Stimulated activated CD4-positive, alpha-beta T cell treated with anti-CD3 and anti-CD28 coated beads, Interleukin-4, amount 100 ng/mL, for 1 hour (primary cell): ENCODE results near the gene TMEM184C.

Source experiments
- DNase-seq: peaks from one replicate; pipeline ENCODE4 v3.0.0-alpha.2; 2020

Gene TMEM184C

DNA sequence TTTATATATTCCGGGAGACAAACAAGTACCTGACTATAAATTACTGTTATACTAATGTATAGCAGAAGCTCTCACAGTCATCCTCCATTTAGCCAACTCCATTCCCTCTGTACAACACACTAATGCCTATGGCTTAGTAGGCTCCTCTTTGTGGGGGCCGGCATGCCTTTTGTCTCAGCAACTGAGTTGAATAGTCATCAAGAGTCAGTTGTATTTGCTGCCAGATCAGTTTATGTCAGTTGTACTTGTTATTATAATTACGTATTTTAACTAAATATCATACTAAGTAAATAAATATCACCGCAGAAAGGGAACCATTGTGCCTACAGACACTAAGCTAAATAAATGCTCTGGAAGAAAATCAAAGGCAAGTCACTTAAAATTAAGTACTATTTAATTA is 56.9 kb downstream of the TMEM184C start:
- no peak for DNase-seq

DNA sequence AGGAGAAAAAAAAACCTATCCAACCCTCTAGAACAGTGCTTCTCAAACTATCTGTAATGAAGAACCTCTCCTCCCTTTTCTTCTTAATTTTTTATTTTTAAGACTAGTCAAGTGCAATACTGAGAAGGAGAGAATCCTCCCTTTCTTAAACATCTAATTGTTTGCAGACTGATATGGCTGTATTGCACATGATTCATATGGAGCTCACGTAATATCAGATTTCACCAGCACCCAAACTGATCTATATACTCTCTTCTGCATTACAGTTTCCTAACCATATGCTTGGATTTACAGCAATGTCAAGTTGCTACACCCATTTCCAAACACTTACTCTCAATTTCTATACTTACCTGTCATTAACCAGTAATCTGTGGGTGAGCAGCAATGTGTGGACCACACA is 57.3 kb downstream of the TMEM184C start:
- no peak for DNase-seq

DNA sequence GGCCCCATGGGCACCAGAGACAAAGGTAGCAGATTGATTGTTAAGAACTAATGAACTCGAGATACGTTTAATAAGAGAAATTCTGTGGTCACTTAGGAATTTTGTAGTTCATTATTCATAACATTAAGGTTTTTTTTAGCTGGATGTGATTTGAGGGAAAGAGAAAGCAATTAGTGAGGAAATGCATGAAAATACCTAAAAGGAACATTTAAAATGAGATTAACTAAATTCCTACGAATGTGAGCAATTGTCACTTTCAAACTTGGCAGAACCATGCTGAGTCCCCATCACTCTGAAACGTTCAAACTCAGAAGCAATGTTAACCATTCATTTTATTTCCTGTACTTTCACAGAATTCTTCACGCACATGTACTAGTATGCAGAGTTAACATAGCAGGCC is 60.9 kb downstream of the TMEM184C start:
- no peak for DNase-seq

DNA sequence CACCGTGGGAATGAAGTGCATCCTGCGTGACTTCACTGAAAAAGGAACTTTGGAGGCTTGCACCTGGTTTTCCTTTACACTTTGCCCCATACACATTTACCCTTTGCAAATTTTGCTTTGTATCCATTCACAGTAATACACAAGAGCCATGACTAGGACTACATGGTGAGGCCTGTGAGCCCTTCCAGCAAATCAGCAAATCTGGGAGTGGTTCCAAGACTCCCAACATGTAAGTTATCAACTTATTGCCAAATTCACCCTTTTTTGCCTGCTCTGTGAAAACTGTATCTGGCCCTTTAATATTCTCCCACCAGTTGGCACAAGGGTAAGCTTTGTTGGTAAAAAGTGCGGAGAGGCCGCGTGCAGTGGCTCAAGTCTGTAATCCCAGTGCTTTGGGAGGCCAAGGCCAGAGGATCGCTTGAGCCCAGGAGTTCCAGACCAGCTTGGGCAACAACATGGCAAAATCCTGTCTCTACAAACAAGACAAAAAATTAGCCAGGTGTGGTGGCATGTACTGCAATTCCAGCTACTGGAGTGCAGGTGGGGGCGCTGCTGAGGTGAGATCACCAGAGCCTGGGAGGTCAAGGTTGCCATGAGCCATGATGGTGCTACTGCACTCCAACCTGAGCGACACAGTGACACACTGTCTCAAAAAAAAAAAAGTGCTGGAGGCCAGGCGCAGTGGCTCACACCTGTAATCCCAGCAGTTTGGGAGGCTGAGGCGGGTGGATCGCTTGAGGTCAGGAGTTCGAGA is 61.8 kb downstream of the TMEM184C start:
- peak; percentile 5 for DNase-seq

DNA sequence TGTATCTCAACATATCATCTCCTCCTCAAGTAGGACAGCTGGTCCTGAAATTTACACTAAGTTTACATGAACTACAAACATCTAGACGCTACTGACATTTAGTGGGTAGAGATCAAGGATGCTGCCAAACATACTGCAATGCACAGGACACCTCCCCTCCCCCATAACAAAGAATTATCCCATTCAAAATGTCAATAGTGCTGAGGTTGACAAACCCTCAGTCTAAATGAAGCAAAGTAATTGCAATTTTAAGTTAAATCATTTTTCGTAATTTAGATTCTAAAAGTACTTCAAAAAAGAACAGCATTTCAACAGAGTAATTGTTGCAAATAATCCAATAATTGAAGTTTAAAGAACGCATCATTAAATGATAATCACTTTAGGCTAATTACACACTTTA is 65.6 kb downstream of the TMEM184C start:
- no peak for DNase-seq

DNA sequence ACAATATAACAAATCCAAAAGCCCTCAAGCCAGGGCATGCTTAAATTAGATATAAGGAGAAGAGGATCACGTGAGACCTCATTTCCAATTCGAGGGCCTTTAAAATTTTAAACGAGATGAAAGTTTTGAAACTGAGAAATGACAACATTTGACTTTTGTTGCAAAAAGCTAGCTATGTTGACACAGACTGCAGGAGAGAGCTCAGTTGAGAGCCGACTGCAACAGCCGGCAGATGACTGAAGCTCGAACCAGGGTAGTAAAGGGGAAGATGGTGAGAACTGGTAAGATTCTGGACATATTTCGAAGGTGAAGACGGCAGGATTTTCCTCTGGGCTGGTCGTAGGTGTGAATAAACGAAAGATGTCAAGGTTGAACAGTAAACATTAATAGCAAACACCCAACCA is 66.0 kb downstream of the TMEM184C start:
- DNase-seq, result peak; percentile 8

DNA sequence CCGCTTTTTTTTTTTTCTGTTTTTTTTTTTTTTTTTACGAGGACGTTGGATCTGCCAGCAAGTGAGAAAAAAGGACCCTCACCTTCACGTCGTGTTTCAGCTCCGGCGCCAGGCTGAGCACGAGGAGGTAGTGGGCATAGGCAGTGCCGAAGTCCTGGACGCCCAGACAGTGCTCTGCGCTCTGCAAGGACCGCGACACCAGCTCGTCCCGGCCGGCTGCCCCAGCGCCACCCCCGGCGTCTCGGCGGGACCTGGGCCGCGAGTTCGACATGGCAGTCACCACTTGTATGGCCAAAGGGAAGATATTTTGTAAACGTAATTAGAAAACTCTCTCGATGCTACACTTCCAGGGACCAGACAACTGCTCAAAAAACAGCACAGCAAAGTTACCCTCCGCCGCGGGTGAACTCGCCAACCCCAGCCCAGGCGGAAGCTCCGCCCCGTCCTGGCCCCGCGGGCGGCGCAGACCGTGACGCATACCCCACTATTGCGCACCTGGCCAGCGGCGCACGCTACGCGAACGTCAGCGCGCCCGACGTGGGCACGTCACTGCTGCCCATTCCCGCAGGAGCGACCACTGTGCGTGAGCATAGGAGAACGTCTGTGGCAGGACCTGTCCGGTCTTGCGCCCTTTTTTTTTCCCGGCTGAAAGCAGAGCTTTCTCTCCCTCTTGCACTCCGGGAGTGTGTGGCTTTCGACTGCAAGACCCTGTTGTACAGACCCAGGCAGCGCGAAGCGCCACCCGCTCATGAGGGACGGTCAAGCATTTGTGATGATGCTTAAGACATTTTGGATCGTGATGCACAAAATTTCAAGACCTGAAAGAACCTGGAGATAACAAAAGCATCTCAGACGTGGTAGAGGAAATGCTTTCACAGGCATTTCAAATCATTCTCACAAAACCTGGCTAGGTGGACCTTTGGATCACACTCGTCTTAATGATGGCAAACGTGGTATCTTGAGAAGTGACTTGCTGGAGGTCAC is 66.8 kb downstream of the TMEM184C start, which contains the start of gene PRMT9:
PRMT9 (minus strand) TSS at position 447 of the 984 bp plus-strand sequence; CDS start at position 271, 176 bp downstream.
- DNase-seq, result peak; percentile 89

DNA sequence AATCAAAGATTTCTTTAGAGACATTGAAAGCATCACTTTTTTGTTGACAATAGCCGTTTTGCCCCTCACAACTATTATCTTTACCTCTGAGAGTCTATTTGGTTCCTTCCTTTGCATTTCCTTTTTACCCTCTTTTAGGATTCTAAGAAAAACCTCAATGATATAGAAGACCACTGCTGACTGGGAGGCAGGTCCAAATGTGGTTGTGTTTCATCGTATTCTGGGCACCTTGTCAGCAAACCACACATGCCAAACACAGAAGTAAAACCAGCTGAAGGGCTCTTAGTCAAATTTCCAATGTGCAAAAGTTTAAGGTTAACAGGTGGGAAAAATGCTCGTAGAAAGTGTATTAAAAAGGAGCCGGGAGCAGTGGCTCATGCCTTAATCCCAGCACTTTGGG is 71.9 kb downstream of the TMEM184C start:
- no peak for DNase-seq

DNA sequence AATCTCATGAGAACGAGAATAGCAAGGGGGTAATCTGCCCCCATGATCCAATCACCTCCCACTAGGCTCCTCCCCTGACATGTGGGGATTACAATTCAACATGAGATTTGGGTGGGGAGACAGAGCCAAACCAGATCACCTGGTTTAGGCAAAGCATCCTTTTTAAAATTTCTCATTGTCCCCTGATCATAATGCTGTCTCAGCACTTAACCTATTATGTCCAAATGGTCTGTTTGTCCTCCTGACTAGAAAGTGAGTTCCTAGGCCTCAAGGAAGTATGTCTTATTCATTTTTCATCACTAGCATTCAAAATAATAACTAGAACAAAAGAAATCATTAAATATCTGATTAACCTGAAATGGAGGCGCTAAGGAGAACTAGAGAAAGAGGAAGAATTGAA is 74.6 kb downstream of the TMEM184C start:
- DNase-seq, result no peak

DNA sequence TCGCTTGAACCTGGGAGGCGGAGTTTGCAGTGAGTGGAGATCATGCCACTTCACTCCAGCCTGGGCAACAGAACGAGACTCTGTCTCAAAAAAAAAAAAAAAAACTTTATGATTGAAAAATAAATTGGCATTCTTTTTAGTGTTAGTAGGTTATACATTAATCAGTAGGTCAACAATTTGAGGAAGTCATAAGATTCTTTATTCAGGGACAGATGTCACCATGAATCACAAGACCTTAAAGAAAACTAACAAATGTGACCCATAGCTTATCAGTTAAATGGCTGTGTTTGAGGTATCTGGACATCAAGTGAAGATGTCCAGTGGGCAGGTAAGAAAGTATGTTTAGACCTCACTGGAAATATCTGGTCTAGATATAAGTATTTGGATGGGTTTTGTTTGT is 76.0 kb downstream of the TMEM184C start:
- DNase-seq, result no peak

DNA sequence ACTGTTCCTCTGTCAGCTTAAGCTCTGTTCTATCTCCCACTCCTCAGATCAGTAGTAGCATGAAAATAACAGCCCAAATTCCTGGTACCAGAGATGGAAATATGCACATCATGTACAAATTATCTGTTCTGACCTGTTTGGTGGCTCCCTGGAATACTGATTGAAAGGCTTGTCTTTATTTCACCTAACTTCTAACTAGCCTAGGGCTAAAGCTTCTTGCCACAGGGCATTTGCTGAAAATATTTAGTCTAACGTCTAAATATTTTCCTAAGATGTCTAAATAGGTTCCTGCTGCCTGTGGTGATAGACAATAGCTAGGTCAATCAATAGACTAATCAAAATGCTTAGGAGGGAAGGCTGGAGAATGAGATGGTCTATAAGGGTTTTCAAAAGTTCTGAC is 79.7 kb downstream of the TMEM184C start:
- no peak for DNase-seq

DNA sequence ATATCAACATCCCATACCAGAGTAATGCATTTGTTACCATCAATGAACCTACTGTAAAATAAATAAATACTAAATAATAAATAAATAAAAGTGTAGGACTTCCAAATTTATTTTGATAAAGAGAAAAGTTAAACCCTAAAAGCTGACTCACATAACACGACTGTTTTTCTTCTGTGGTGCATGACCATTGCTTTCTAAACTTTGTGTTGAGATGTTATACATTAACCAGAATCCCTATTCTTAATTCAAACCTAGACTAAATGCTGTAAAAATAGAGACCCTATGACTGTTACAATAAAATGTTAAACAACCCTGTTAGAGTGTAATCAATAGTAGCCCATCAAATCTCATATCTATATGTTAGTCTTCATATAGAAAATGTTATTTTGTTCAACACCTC is 87.6 kb downstream of the TMEM184C start:
- no peak for DNase-seq

DNA sequence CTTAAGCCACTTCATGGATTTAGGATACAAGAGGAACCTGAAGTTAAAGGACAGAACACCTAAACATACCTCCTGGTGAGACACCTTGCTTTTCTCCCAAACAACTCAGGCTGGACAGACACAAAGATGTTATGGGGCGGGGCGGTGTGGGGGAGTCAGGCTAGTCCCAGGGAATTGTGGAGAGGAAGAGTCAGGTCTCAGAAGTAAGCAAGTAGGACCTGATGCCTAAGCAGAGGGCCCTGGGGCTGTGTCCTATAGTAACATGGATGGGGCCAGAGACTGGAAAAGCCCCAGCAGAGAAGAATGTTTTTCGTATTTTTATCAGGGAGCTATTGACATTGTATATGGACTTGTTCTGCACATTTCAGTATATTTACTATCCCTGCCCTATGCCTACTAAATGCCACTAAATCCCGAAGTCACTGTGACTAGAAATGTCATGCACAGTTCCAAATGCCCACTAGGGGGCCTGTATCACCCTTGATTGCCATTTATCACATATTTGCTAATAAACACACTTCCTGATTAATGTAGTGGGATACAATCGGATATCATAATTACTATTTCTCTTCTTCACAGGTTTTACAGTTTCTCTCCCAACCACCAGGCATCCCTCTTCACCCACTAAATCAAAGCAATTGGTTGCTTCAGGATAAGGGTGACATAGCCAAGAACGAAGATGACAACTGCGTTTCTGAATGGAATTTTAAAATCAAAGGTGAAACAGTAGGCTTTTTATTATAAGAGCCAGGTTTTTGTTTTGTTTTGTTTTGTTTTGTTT is 90.9 kb downstream of the TMEM184C start:
- peak; percentile 25 for DNase-seq

DNA sequence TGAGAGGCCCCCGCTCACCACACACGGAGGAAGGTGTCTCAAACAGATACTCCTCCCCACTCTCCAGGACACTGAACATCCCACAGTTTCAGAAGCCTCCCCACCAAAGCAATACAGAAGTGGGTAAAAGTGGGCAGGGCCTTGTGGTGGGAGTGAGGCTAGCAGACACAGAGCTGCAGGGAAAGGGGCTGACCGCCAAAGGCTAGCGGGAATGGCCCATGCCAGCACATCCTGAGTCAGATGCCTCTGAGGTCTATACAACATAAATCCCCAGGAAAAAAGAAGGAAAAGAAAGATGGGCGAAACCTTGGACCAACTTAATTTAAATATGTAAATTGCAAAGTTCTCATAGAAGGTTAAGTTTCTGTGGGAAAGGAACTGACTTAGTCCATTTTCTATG is 92.8 kb downstream of the TMEM184C start:
- no peak for DNase-seq

DNA sequence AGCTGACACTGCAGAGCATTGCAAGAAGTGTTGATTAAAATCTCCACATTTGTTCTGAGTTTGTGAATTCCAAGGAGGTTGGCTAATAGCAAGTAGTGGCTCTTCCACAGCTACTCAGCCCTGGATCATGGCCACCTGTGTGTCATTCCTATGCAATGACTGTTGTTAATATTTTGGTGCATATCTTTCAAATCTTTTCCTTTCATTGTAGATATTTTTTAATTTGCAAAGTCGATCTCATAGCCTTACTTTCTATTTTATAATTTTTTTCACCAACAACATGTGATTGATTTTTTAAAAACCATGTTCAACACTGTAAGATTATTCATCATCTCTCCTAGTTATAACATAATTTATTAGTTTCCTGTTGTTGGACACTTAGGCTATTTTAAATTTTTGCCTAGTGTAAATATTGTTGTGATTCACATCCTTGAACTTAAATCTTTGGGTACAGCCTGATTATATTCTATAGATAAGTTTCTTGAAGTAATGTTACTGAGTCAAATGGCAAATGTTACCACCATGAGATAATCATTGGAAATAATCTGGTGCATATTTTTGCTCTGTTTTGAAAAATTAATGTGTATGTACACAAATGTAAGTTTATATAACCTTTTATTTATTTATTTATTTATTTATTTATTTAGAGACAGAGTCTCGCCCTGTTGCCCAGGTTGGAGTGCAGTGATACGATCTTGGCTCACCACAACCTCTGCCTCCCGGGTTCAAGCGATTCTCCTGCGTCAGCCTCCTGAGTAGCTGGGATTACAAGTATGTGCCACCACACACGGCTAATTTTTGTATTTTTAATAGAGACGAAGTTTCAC is 97.6 kb downstream of the TMEM184C start:
- DNase-seq, result no peak

DNA sequence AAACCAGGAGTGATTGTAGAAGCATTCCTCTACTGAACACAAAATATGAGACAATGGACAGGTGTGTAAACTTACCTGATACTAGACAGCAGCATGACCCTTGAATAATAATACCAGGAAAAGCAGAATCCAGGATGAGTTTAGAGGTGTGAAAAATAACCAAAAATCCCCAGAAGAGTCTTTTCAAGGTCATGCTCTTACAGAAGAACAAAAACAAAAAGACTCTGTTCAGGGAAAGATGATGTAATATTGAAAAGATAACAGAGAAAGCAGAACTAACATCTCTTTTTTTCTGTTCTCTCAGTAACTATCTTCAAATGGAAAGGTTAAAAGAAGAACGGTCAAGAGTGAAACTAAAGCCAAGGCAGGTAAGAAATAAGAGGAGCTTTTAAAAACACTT is 100.7 kb downstream of the TMEM184C start:
- no peak for DNase-seq
